Lung (tissue), 16 donors: ENCODE measurements around the gene UGT8. TPM values are rescaled to one million over a fixed set of nuclear protein-coding genes. Genes with fewer than 3 reads are reported as not detected.

Source experiments
- ATAC-seq: fragments of 200-7000 bp; cut with Tn5 transposase; one replicate; pipeline ENCODE4 v1.9.1; 2020; ENCODE audit warnings: moderate number of reproducible peaks; ENCODE audit not compliant: insufficient read depth, low FRiP score
- DNase-seq, 3 donors: peaks; one replicate each; pipeline ENCODE4 v3.0.0-alpha.2; 2013 to 2017
- H3K27ac ChIP-seq, 2 donors: one replicate each; pipeline ENCODE4 v1.5.1; 2013; ENCODE audit warnings: mild to moderate bottlenecking in 2 of 2, moderate library complexity in 2 of 2, control low read depth in 1 of 2, inconsistent platforms in 1 of 2, low read depth in 1 of 2, low read length in 1 of 2
- H3K27me3 ChIP-seq, 3 donors: one replicate each; pipeline ENCODE4 v1.5.1; 2013; ENCODE audit warnings: low read length in 2 of 3; ENCODE audit not compliant: control insufficient read depth in 3 of 3, insufficient read depth in 3 of 3
- H3K36me3 ChIP-seq, 4 donors: one replicate each; pipeline ENCODE4 v1.5.1; 2013; ENCODE audit warnings: low read length in 4 of 4, mild to moderate bottlenecking in 1 of 4, moderate library complexity in 1 of 4; ENCODE audit not compliant: control insufficient read depth in 4 of 4, insufficient read depth in 4 of 4
- H3K4me1 ChIP-seq, 5 donors: one replicate each; pipeline ENCODE4 v1.5.1; 2013; ENCODE audit warnings: low read length in 5 of 5, mild to moderate bottlenecking in 2 of 5, moderate library complexity in 1 of 5; ENCODE audit not compliant: control insufficient read depth in 5 of 5, insufficient read depth in 5 of 5
- H3K4me3 ChIP-seq: one replicate; pipeline ENCODE4 v1.5.1; 2013; ENCODE audit warnings: mild to moderate bottlenecking, control low read depth, moderate library complexity
- H3K9ac ChIP-seq, 2 donors: one replicate each; pipeline ENCODE4 v1.5.1; 2013; ENCODE audit warnings: low read length in 2 of 2, control low read depth in 1 of 2; ENCODE audit not compliant: insufficient read depth in 1 of 2
- H3K9me3 ChIP-seq, 4 donors: one replicate each; pipeline ENCODE4 v1.5.1; 2013; ENCODE audit warnings: low read length in 3 of 4, mild to moderate bottlenecking in 1 of 4, moderate library complexity in 1 of 4; ENCODE audit not compliant: control insufficient read depth in 4 of 4, insufficient read depth in 3 of 4
- CTCF ChIP-seq: IDR thresholded peaks from 2 replicates; pipeline ENCODE4 v1.5.1; 2012; ENCODE audit warnings: mild to moderate bottlenecking; ENCODE audit errors: control extremely low read depth, extremely low read depth
- WGBS, 2 donors: extraction: QIAGEN DNeasy Blood & Tissue Kit; methylation state at CpG; one replicate each; pipeline ENCODE4 v1.1.7; 2013; 5-methylcytosine and 5-hydroxymethylcytosine counted together
- long read RNA-seq, 5 donors: transcript quantifications; one replicate each; lab custom pipeline, GENCODE V29; 2026
- polyA plus RNA-seq, 2 donors: library from polyadenylated mRNA; stranded (reverse); fragments of 200-250 nt; gene quantifications; one replicate each; pipeline ENCODE4 v1.2.1, GENCODE V29; 2013
- total RNA-seq, 2 donors: library from RNA; depleted of rRNA in 1 of 2; stranded (reverse); fragments of >200 nt in 1 of 2; gene quantifications; one replicate each; pipeline ENCODE4 v1.2.1, GENCODE V29; 2014 to 2021
- donor health status: control.
- donor health status: control.
- donor health status: Bipolar disorder and iron deficiency.
- donor health status: healthy.
- donor health status: DM: yes; HTN: yes; CAD: no.

UGT8 gene
- 1 to 10 TPM; 2.5 to 9.9 TPM for total RNA-seq
- 1 to 10 TPM in 1 of 2 donors, under 1 TPM in 1; 0.37 to 1.2 TPM for polyA plus RNA-seq
- long read RNA-seq, donor 1, full-length matches to known transcripts = 5 of 5 reads
- long read RNA-seq, donor 1, partial matches to known transcripts = 0 of 5 reads
- long read RNA-seq, donor 1, other reads (novel, unspliced or antisense) = 0 of 5 reads
- long read RNA-seq, donor 2, full-length matches to known transcripts = 2 of 2 reads
- long read RNA-seq, donor 2, partial matches to known transcripts = 0 of 2 reads
- long read RNA-seq, donor 2, other reads (novel, unspliced or antisense) = 0 of 2 reads
- long read RNA-seq, donor 3, full-length matches to known transcripts = 1 of 1 reads
- long read RNA-seq, donor 3, partial matches to known transcripts = 0 of 1 reads
- long read RNA-seq, donor 3, other reads (novel, unspliced or antisense) = 0 of 1 reads
- long read RNA-seq, donor 4 = 0 reads
- long read RNA-seq, donor 5, full-length matches to known transcripts = 2 of 11 reads
- long read RNA-seq, donor 5, partial matches to known transcripts = 9 of 11 reads
- long read RNA-seq, donor 5, other reads (novel, unspliced or antisense) = 0 of 11 reads

GRCh38 chr4:114598191-114599121 is at the start of gene UGT8:
Gene UGT8 (plus strand): TSS chr4:114598807. CDS start chr4:114622881, 24,074 bp downstream.
- DNase-seq (peak; percentile 31 to 55 (median 39)), ATAC-seq (peak; percentile 70)
- Histone ChIP-seq H3K27ac (no peak within 1 kb of the TSS), H3K9me3 (peaks cover 0 to 8% (median 0%) of the 10 kb centered on the region in 4 donors), H3K9ac (peak within 1 kb of the TSS; percentile 49 to 60), H3K4me1 (peaks cover 0 to 12% (median 0%) of the 10 kb centered on the region in 5 donors), H3K36me3 (no peaks in the 10 kb centered on the region), H3K4me3 (peak within 1 kb of the TSS; percentile 26), H3K27me3 (peaks cover 3 to 34% (median 27%) of the 10 kb centered on the region in 3 donors)
- no peak for TF ChIP-seq CTCF
- 0 to 2% methylated on average over 80 to 84 of the region's 84 CpGs for WGBS, 2 donors

GRCh38 chr4:114549638-114550037 is 49.0 kb upstream of the UGT8 start:
- peaks cover 0 to 1% (median 0%) of the 10 kb centered on the region in 4 donors for H3K9me3 ChIP-seq
- WGBS, 2 donors = 32 to 33% methylated on average over 1 of the region's 1 CpG
- H3K4me3 ChIP-seq = no peak overlapping the region
- no peak overlapping the region for H3K9ac ChIP-seq
- H3K4me1 ChIP-seq = no peaks in the 10 kb centered on the region
- ATAC-seq (no peak), DNase-seq (no peak)
- no peaks in the 10 kb centered on the region for H3K27me3 ChIP-seq
- H3K36me3 ChIP-seq = no peaks in the 10 kb centered on the region
- TF ChIP-seq CTCF = no peak
- no peak overlapping the region for H3K27ac ChIP-seq

- Histone ChIP-seq H3K27ac (no peak overlapping the region), H3K4me1 (no peaks in the 10 kb centered on the region), H3K36me3 (no peaks in the 10 kb centered on the region), H3K9me3 (peaks cover 0 to 14% (median 1%) of the 10 kb centered on the region in 4 donors), H3K9ac (no peak overlapping the region), H3K27me3 (no peaks in the 10 kb centered on the region), H3K4me3 (no peak overlapping the region)
- no peak for ATAC-seq
- TF ChIP-seq CTCF = no peak
- peak in 1 of 3 donors; percentile 1 for DNase-seq
These were observed 40.1 kb upstream of the UGT8 start for GRCh38 chr4:114558446-114559020.
